Glutamatergic neuron (in vitro differentiated cells): ENCODE measurements around the gene CSNK1G3. TPM values are rescaled to one million over a fixed set of nuclear protein-coding genes. Genes with fewer than 3 reads are reported as not detected.

Experiments used
- DNase-seq: peaks from one replicate; pipeline ENCODE4 v3.0.0; 2022
- H3K27ac Mint-ChIP-seq: one replicate; pipeline ENCODE4 v1.8.0; 2020; ENCODE audit warnings: mild to moderate bottlenecking, mixed read lengths, inconsistent platforms; ENCODE audit not compliant: unreplicated experiment
- H3K27me3 Mint-ChIP-seq: one replicate; pipeline ENCODE4 v1.8.0; 2020; ENCODE audit warnings: mild to moderate bottlenecking, moderate library complexity, mixed read lengths, inconsistent platforms; ENCODE audit not compliant: unreplicated experiment
- H3K36me3 Mint-ChIP-seq: one replicate; pipeline ENCODE4 v1.8.0; 2020; ENCODE audit warnings: mild to moderate bottlenecking, mixed read lengths, inconsistent platforms; ENCODE audit not compliant: unreplicated experiment
- H3K4me1 Mint-ChIP-seq: one replicate; pipeline ENCODE4 v1.8.0; 2020; ENCODE audit warnings: mild to moderate bottlenecking, low read depth, mixed read lengths, inconsistent platforms; ENCODE audit not compliant: unreplicated experiment
- H3K4me3 Mint-ChIP-seq: one replicate; pipeline ENCODE4 v1.8.0; 2020; ENCODE audit warnings: mild to moderate bottlenecking, mixed read lengths, inconsistent platforms; ENCODE audit not compliant: unreplicated experiment
- H3K9me3 Mint-ChIP-seq: one replicate; pipeline ENCODE4 v1.8.0; 2020; ENCODE audit warnings: mild to moderate bottlenecking, moderate library complexity, mixed read lengths, inconsistent platforms; ENCODE audit not compliant: unreplicated experiment
- total RNA-seq: library from RNA; stranded (reverse); fragmentation: NEBNext Ultra II Directional; extraction: Animal tissue kit (Norgen Biotek cat#: 25700); gene quantifications from one replicate; pipeline ENCODE4 v1.2.1, GENCODE V29; 2021; ENCODE audit not compliant: unreplicated experiment
- TF ChIP-seq, protein P1 (sequence below): fragments of 200-600 bp; sonication (generic); IDR thresholded peaks from one replicate; pipeline ENCODE4 v1.5.0; 2021; ENCODE audit not compliant: partially characterized antibody, unreplicated experiment

The CSNK1G3 gene
- total RNA-seq, 1 donor from 2014 or later: 40.2 TPM

DNA sequence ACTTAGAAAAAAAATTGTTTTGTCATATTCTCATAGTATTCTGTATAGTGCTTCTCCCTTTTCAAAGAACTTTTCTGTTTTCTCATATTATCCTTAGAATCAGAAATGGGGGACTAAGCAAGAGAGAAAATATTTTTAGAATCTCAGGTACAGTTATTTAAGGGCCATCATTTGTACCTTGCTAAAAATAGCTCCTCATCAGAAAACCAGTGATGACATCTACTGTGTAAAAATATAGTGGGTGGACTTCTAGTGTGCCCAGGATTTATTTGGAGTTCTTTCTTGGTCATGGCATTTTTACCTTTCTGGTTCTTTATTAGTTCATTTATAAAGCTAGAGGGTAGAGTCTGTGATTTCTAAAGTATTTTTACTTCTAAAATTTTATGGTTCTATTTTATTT, 82.5 kb downstream of the CSNK1G3 start:
- no peaks in the 10 kb centered on the region for H3K36me3 Mint-ChIP-seq
- H3K4me1 Mint-ChIP-seq: no peaks in the 10 kb centered on the region
- no peak for DNase-seq
- H3K9me3 Mint-ChIP-seq: no peaks in the 10 kb centered on the region
- H3K4me3 Mint-ChIP-seq: no peak overlapping the region
- no peak overlapping the region for H3K27ac Mint-ChIP-seq
- no peaks in the 10 kb centered on the region for H3K27me3 Mint-ChIP-seq
- TF ChIP-seq, protein P1, sequence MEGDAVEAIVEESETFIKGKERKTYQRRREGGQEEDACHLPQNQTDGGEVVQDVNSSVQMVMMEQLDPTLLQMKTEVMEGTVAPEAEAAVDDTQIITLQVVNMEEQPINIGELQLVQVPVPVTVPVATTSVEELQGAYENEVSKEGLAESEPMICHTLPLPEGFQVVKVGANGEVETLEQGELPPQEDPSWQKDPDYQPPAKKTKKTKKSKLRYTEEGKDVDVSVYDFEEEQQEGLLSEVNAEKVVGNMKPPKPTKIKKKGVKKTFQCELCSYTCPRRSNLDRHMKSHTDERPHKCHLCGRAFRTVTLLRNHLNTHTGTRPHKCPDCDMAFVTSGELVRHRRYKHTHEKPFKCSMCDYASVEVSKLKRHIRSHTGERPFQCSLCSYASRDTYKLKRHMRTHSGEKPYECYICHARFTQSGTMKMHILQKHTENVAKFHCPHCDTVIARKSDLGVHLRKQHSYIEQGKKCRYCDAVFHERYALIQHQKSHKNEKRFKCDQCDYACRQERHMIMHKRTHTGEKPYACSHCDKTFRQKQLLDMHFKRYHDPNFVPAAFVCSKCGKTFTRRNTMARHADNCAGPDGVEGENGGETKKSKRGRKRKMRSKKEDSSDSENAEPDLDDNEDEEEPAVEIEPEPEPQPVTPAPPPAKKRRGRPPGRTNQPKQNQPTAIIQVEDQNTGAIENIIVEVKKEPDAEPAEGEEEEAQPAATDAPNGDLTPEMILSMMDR: no peak

DNA sequence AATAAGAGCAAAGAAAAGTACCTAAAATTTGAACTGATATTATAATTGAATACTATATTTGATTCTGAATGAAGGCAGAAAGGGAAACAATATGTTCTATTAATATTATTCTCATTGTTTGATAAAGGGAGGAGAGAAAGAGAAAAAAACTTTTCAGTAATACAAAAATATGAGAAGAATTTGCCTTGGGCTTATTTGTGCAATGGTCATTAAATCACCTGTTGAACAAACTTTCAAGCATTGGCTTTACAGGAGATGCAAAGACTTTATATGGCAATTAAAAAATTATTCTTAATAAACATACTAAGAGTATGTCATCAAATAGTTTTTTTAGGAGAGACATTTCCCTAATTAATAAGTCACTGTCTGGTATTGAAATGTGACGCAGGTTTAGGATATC, 85.0 kb downstream of the CSNK1G3 start:
- Mint-ChIP-seq H3K27ac (no peak overlapping the region), H3K4me3 (no peak overlapping the region), H3K36me3 (no peaks in the 10 kb centered on the region), H3K27me3 (no peaks in the 10 kb centered on the region), H3K9me3 (no peaks in the 10 kb centered on the region), H3K4me1 (no peaks in the 10 kb centered on the region)
- TF ChIP-seq, protein P1: no peak
- no peak for DNase-seq

DNA sequence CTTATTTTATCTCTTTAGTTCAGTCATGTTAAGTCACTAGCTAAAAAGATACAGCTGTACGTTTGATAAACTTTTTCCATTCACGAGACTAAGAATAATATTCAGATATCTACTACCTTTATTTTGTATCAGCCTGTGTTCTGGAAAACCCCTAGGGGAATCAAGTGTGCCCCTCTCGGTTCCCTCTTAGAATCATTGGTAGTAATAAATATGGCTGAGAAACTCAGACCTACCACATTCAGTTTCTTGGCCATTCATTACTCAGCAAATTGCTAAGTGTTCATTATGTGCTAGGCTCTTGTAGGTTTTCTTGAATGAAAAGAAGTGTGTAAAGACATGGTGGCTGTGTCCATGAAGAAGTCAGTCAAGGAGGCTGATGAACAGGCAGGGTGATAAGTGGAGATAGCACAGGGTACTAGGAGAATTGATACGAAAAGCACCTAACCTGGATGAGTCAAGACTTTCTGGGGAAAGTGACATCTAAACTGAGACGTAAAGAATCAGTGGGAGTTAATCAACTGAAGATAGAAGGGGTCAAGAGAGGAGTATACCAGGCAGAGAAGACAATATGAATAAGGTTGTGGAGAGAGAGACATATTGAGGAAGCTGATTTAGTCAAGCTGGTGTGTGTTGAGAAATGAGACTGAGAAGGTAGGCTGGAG, 86.2 kb downstream of the CSNK1G3 start:
- Mint-ChIP-seq H3K27ac (no peak overlapping the region), H3K9me3 (no peaks in the 10 kb centered on the region), H3K36me3 (no peaks in the 10 kb centered on the region), H3K4me1 (no peaks in the 10 kb centered on the region), H3K27me3 (no peaks in the 10 kb centered on the region), H3K4me3 (no peak overlapping the region)
- no peak for DNase-seq
- TF ChIP-seq, protein P1: no peak

DNA sequence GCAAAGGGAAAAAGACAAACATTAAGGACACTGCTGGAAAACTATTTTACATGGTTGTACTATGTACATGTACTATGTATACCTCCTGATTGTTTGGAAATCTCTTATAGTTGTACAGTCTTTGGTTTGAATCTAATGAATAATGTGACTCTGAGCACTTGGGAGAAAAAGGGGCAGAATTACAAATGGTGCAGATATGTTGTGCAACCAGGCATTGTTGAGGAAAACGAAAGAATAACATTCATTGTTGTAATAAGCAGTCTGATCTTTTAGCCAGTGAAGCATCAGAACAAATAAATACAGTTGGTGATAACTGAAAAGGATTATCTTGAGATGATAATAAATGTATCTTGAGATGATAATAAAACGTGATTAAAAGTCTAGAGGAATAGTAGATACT, 87.2 kb downstream of the CSNK1G3 start:
- H3K4me3 Mint-ChIP-seq: no peak overlapping the region
- TF ChIP-seq, protein P1: no peak
- no peaks in the 10 kb centered on the region for H3K4me1 Mint-ChIP-seq
- no peak for DNase-seq
- no peaks in the 10 kb centered on the region for H3K9me3 Mint-ChIP-seq
- no peaks in the 10 kb centered on the region for H3K27me3 Mint-ChIP-seq
- no peak overlapping the region for H3K27ac Mint-ChIP-seq
- no peaks in the 10 kb centered on the region for H3K36me3 Mint-ChIP-seq

DNA sequence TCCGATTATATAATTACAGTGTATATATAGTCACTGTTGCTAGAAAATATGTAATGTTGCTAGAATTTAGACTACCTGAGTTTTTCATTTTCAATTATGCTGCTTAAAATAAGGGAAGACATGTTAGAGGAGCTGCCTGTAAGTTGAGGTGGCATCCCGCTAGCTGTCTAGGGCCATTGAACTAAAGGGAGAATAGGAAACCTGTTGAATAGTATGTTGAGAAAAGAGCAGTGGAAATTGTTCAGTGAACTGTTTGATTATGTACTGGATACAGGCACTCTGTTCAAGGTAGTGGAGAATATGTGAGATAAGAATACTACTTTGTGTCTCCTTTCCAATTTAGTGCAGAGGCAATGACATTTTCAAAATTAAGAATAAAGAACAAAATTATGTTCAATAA, 89.6 kb downstream of the CSNK1G3 start:
- H3K27me3 Mint-ChIP-seq: peaks cover 2% of the 10 kb centered on the region
- no peak overlapping the region for H3K4me3 Mint-ChIP-seq
- H3K9me3 Mint-ChIP-seq: no peaks in the 10 kb centered on the region
- no peak for DNase-seq
- no peaks in the 10 kb centered on the region for H3K4me1 Mint-ChIP-seq
- no peak overlapping the region for H3K27ac Mint-ChIP-seq
- H3K36me3 Mint-ChIP-seq: no peaks in the 10 kb centered on the region
- TF ChIP-seq, protein P1: no peak
